Activated naive CD8-positive, alpha-beta T cell treated with anti-CD3 and anti-CD28 coated beads for 36 hours (primary cell): Measurements from ENCODE around the gene TIGAR. TPM values are rescaled to one million over a fixed set of nuclear protein-coding genes. Genes with fewer than 3 reads are reported as not detected.

Source experiments
- DNase-seq: peaks from one replicate; pipeline ENCODE4 v3.0.0; 2021
- H3K27ac Mint-ChIP-seq: one replicate; pipeline ENCODE4 v1.8.0; 2022; ENCODE audit warnings: mild to moderate bottlenecking, moderate library complexity, mixed read lengths
- H3K27me3 Mint-ChIP-seq: one replicate; pipeline ENCODE4 v1.8.0; 2022; ENCODE audit warnings: mild to moderate bottlenecking, mixed read lengths
- H3K36me3 Mint-ChIP-seq: one replicate; pipeline ENCODE4 v1.8.0; 2021; ENCODE audit warnings: mild to moderate bottlenecking, mixed read lengths
- H3K4me1 Mint-ChIP-seq: one replicate; pipeline ENCODE4 v1.8.0; 2021; ENCODE audit warnings: mixed read lengths
- H3K4me3 Mint-ChIP-seq: one replicate; pipeline ENCODE4 v1.8.0; 2022; ENCODE audit warnings: mild to moderate bottlenecking, moderate library complexity, mixed read lengths
- H3K9me3 Mint-ChIP-seq: one replicate; pipeline ENCODE4 v1.8.0; 2022; ENCODE audit warnings: mixed read lengths
- total RNA-seq, 2 experiments: library from RNA; stranded (reverse); gene quantifications; one replicate each; pipeline ENCODE4 v1.2.3, GENCODE V29; 2021

TIGAR gene
- total RNA-seq, 2 experiments from 2014 or later, result 14.0 to 15.8 TPM

GRCh38 chr12:4402996-4403395, 82.0 kb downstream of the TIGAR start:
- Mint-ChIP-seq H3K27me3 (peaks cover 16% of the 10 kb centered on the region), H3K36me3 (no peaks in the 10 kb centered on the region), H3K27ac (no peak overlapping the region), H3K4me3 (no peak overlapping the region), H3K9me3 (peaks cover 2% of the 10 kb centered on the region), H3K4me1 (no peaks in the 10 kb centered on the region)
- no peak for DNase-seq

Other genes with a start within 250 kb of the TIGAR start
- gene CCND2, start 47.5 kb upstream of the TIGAR start, total RNA-seq, result 100 to 1,000 TPM; 749 TPM
- not detected for gene FGF23, start 58.5 kb downstream of the TIGAR start, total RNA-seq
- not detected for gene FGF6, start 124.6 kb downstream of the TIGAR start, total RNA-seq
- gene RAD51AP1, start 217.7 kb downstream of the TIGAR start, total RNA-seq, result 10 to 100 TPM; 52.4 to 52.7 TPM
- gene DYRK4, start 241.0 kb downstream of the TIGAR start, total RNA-seq, result 10 to 100 TPM; 38.1 to 40.1 TPM